Testis (tissue), 2 donors: ENCODE data around the gene ANKS4B.

Experiments used
- CTCF ChIP-seq, 3 experiments: fragments of 450-650 bp in 2 of 3; fragments of 200-600 bp in 1 of 3; sonication (generic) in 1 of 3; IDR thresholded peaks; one replicate each; pipeline ENCODE4 v1.5.1; 2016 to 2019; ENCODE audit warnings: antibody characterized with exemption in 3 of 3, mild to moderate bottlenecking in 2 of 3, moderate library complexity in 1 of 3
- POLR2A ChIP-seq: fragments of 450-650 bp; IDR thresholded peaks from one replicate; pipeline ENCODE4 v1.6.1; 2017; ENCODE audit warnings: antibody characterized with exemption, mild to moderate bottlenecking, moderate library complexity

GRCh38 chr16:21197112-21197511, 36.4 kb upstream of the ANKS4B start:
- no peak for TF ChIP-seq POLR2A
- no peak for TF ChIP-seq CTCF (IDR thresholded peaks at IDR 0.05)
